ENCODE results near the gene LGALS3BP. TPM values are rescaled to one million over a fixed set of nuclear protein-coding genes. Genes with fewer than 3 reads are reported as not detected.

LGALS3BP gene
- total and polyA plus RNA-seq, 4 donors, result 66.0 to 224 (median 79.2) TPM

GRCh38 chr17:79001190-79002020 lies 21.7 kb upstream of the LGALS3BP start:
- WGBS, result 86% methylated on average over 19 of the region's 19 CpGs
- Histone ChIP-seq H3K9me3 (ENCODE audit: control insufficient read depth in 4 of 4, low read length in 3 of 4) (no peaks in the 10 kb centered on the region), H3K9ac (ENCODE audit: low read depth in 1 of 2, low read length in 2 of 2) (no peak overlapping the region), H3K27ac (ENCODE audit: low read depth in 1 of 2, low read length in 2 of 2) (no peak overlapping the region), H3K4me1 (ENCODE audit: control insufficient read depth in 4 of 4, insufficient read depth in 4 of 4, low read length in 3 of 4) (peaks cover 0 to 8% (median 0%) of the 10 kb centered on the region in 4 donors), H3K36me3 (ENCODE audit: control insufficient read depth in 4 of 4, insufficient read depth in 3 of 4, low read depth in 1 of 4, low read length in 3 of 4) (peaks cover 3 to 21% (median 7%) of the 10 kb centered on the region in 4 donors), H3K27me3 (ENCODE audit: control insufficient read depth in 4 of 4, insufficient read depth in 4 of 4, low read length in 3 of 4) (no peaks in the 10 kb centered on the region), H3K4me3 (ENCODE audit: low read depth in 1 of 3, low read length in 3 of 3) (no peak overlapping the region)
- TF ChIP-seq FOXA2 (IDR thresholded peaks at IDR 0.05), result no peak
- no peak for TF ChIP-seq RAD21 (IDR thresholded peaks at IDR 0.05)
- no peak for DNase-seq (ENCODE audit: low spot score)

- no peak for DNase-seq (ENCODE audit: low spot score)
- no peaks in the 10 kb centered on the region for H3K27me3 ChIP-seq (ENCODE audit: control insufficient read depth in 4 of 4, insufficient read depth in 4 of 4, low read length in 3 of 4)
- H3K4me1 ChIP-seq (ENCODE audit: control insufficient read depth in 4 of 4, insufficient read depth in 4 of 4, low read length in 3 of 4), result peaks cover 0 to 2% (median 0%) of the 10 kb centered on the region in 4 donors
- H3K36me3 ChIP-seq (ENCODE audit: control insufficient read depth in 4 of 4, insufficient read depth in 3 of 4, low read depth in 1 of 4, low read length in 3 of 4), result peaks cover 6 to 27% (median 8%) of the 10 kb centered on the region in 4 donors
- H3K4me3 ChIP-seq (ENCODE audit: low read depth in 1 of 3, low read length in 3 of 3), result no peak overlapping the region
- H3K9ac ChIP-seq (ENCODE audit: low read depth in 1 of 2, low read length in 2 of 2), result no peak overlapping the region
- H3K9me3 ChIP-seq (ENCODE audit: control insufficient read depth in 4 of 4, low read length in 3 of 4), result no peaks in the 10 kb centered on the region
- TF ChIP-seq FOXA2 (IDR thresholded peaks at IDR 0.05) (no peak), MAX (IDR thresholded peaks at IDR 0.05) (no peak), GABPA (IDR thresholded peaks at IDR 0.05 in 1 of 2, conservative IDR thresholded peaks at IDR 0.05 in 1 of 2) (no peak), EGR1 (IDR thresholded peaks at IDR 0.05; ENCODE audit: low read depth in 2 of 2) (no peak), HNF4A (conservative IDR thresholded peaks at IDR 0.05) (no peak), FOXA1 (IDR thresholded peaks at IDR 0.05) (no peak), YY1 (IDR thresholded peaks at IDR 0.05) (no peak), TAF1 (conservative IDR thresholded peaks at IDR 0.05) (no peak), ZBTB33 (IDR thresholded peaks at IDR 0.05) (no peak), SP1 (IDR thresholded peaks at IDR 0.05) (no peak), REST (IDR thresholded peaks at IDR 0.05) (no peak), ATF3 (IDR thresholded peaks at IDR 0.05) (no peak), HNF4G (IDR thresholded peaks at IDR 0.05) (no peak), NR2F2 (IDR thresholded peaks at IDR 0.05) (no peak), CTCF (IDR thresholded peaks at IDR 0.05; ENCODE audit: low read depth, low read length, missing input control) (no peak), RAD21 (IDR thresholded peaks at IDR 0.05) (no peak), JUND (IDR thresholded peaks at IDR 0.05) (no peak), RXRA (IDR thresholded peaks at IDR 0.05) (no peak)
- H3K27ac ChIP-seq (ENCODE audit: low read depth in 1 of 2, low read length in 2 of 2), result no peak overlapping the region
- 90% methylated on average over 25 of the region's 25 CpGs for WGBS
Measured at GRCh38 chr17:79000396-79001189, 20.9 kb upstream of the LGALS3BP start.
